ENCODE data around the gene PRKAG2.

PRKAG2 gene

GRCh38 chr7:151864081-151864480 lies 12.8 kb downstream of the PRKAG2 start:
- DNase-seq: no peak

- no peak for DNase-seq
Measured at GRCh38 chr7:151863386-151864079, 13.4 kb downstream of the PRKAG2 start.

DNA sequence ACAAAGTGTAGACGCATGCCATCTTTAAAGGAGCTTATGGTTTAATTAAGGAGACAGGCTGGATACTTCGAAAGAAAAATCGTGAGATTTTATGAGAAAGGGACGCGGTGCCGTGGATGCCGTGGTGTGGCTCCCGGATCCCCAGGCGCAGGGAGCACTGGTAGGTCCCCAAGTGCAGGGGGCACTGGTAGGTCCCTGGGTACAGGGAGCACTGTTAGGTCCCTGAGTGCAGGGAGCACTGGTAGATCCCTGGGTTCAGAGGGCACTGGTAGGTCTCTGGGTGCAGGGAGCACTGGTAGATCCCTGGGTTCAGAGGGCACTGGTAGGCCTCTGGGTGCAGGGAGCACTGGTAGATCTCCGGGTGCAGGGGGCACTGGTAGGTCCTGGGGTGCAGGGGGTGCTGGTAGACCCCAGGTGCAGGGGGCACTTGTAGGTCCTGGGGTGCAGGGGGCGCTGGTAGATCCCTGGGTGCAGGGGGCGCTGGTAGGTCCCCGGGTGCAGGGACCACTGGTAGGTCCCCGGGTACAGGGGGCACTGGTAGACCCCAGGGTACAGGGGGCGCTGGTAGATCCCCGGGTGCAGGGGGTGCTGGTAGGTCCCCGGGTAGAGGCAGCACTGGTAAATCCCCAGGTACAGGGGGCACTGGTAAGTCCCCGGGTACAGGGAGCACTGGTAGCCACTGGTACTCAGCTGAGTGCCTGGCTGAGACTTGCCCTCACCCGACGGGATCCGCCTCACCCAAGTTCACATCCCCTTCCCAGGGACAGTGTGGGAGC lies 14.1 kb downstream of the PRKAG2 start:
- no peak for DNase-seq

GRCh38 chr7:151861881-151862280 lies 15.0 kb downstream of the PRKAG2 start:
- no peak for DNase-seq

GRCh38 chr7:151860771-151861170 lies 16.1 kb downstream of the PRKAG2 start:
- DNase-seq: no peak

GRCh38 chr7:151859948-151860685 lies 16.8 kb downstream of the PRKAG2 start:
- DNase-seq: no peak

GRCh38 chr7:151859111-151859947 lies 17.6 kb downstream of the PRKAG2 start:
- no peak for DNase-seq

GRCh38 chr7:151858456-151858855 lies 18.5 kb downstream of the PRKAG2 start:
- DNase-seq: no peak

GRCh38 chr7:151857866-151858450 lies 19.0 kb downstream of the PRKAG2 start:
- DNase-seq: no peak

DNA sequence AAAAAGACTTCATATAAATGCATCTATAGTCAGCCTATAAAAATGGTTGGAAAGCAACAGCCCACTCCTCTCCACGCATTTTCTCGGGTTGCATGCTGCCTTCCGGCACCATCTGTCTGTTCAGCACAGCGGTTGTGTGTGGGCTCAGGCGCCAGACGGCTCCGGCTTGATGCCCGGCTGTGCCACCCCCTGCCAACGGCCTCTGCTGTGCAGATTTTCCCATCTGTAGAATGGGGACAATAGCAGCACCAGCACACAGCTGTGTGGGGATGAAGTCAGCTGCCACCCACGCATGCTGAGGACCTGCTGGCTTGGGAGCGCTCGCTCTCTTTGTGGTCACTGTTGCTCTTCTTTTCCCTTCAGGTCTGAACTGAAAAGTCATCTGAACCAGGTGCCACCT lies 19.5 kb downstream of the PRKAG2 start:
- DNase-seq: no peak

GRCh38 chr7:151856516-151856915 lies 20.4 kb downstream of the PRKAG2 start:
- no peak for DNase-seq

- DNase-seq: no peak
Measured at GRCh38 chr7:151856098-151856497, 20.8 kb downstream of the PRKAG2 start.

- no peak for DNase-seq
Measured at GRCh38 chr7:151854720-151855071, 22.2 kb downstream of the PRKAG2 start.

- no peak for DNase-seq
Measured at GRCh38 chr7:151853896-151854719, 22.8 kb downstream of the PRKAG2 start.

GRCh38 chr7:151852486-151853396 lies 24.2 kb downstream of the PRKAG2 start:
- DNase-seq: no peak

- DNase-seq: no peak
Measured at GRCh38 chr7:151851782-151852181, 25.1 kb downstream of the PRKAG2 start.

DNA sequence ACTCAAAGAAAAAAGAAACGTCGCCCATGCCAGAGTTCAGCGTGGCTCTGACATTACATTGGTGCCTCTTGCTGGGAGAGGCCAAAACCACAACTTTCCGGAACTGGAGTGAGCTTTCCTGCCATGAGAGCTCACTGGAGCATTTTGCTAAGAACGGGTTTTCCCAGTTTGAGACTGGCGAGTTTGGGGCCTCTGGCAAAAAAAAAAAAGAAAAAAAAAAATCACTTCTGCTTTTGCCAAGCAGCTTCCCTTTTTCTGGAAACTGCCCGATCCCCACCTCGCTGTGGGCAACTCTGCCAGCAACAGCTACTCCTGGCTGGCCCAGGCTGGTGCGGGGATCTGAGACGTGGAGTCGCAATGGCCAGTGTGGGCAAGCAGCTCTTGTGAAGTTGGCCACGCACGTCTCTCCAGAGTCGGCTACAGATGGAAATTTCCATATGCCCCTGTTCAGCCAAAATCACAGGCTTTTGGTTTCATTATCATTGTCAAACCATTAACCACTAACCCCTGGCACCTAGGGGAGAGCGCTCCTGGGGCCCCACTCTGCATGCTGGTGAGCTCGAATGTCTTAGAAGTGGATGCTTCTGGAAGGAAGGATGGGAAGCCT lies 25.7 kb downstream of the PRKAG2 start:
- no peak for DNase-seq

GRCh38 chr7:151850491-151851124 lies 26.3 kb downstream of the PRKAG2 start:
- no peak for DNase-seq

DNA sequence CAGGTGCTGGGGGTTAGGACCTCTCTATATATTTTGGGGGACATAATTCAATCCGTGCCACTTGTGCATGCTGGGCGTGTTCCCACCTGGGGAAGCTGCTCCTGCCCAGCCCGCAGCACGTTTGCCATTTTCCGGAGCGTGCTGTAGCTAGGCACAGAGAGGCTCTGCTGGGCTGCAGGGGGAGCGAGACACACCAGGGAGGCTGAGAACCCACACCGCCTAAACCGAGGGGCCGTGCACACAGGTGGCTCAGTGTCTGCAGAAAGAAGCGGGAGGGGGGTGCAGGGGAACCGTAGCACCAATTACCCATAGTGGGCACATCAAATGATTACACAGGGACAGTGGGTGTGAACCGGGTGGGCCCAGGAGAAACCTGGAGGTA lies 27.0 kb downstream of the PRKAG2 start:
- no peak for DNase-seq
